ENCODE data around the gene CATSPER1. TPM values are rescaled to one million over a fixed set of nuclear protein-coding genes. Genes with fewer than 3 reads are reported as not detected.

CATSPER1 gene
- total RNA-seq, 5 donors from 2014 or later (not counting 1 experiment from before 2014, with no cell fraction given): not detected

DNA sequence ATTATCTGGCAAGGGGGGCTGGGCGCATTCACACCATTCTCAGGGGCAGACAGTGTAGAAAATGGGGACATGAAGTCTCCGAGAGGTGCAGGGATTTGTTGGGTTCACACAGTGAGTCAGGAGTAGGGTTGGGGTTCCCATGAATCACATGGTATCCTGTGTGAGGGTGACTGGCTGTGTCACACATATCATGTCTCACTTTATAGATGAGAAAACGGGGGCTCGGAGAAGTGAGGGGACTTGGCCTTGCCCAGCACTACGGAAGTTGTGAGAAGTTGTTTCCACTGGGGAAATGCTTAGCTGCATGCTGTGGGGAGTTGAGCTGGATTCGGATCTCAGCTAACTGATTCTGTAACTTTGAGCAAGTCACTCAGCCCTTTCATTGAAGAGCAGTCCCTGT is 18.5 kb upstream of the CATSPER1 start:
- Histone ChIP-seq H3K27ac (ENCODE audit: low read length) (no peak overlapping the region), H3K4me1 (ENCODE audit: control insufficient read depth in 1 of 2, extremely low read depth in 1 of 2, insufficient read depth in 2 of 2, low read length in 2 of 2) (peaks cover 2 to 18% of the 10 kb centered on the region in 2 experiments), H3K27me3 (replicated peaks in 1 of 2; ENCODE audit: control insufficient read depth in 2 of 2, extremely low read depth in 1 of 2, insufficient read depth in 2 of 2, low read length in 1 of 2) (peaks cover 0 to 26% of the 10 kb centered on the region in 2 experiments), H3K4me3 (ENCODE audit: control insufficient read depth in 1 of 2, extremely low read depth in 1 of 2, low read length in 1 of 2) (no peak overlapping the region), H3K9me3 (no peaks in the 10 kb centered on the region), H3K36me3 (ENCODE audit: control insufficient read depth in 2 of 2, extremely low read depth in 1 of 2, insufficient read depth in 1 of 2, low read length in 1 of 2) (no peaks in the 10 kb centered on the region)
- H3K9me3 Mint-ChIP-seq: no peaks in the 10 kb centered on the region
- 57% methylated on average over 4 of the region's 6 CpGs for whole genome bisulfite sequencing (ENCODE audit: insufficient coverage)
- no peak overlapping the region for H3K27ac Mint-ChIP-seq
- peak in 2 of 35 experiments; percentile 9 to 21 for DNase-seq
- peaks cover 11 to 21% (median 13%) of the 10 kb centered on the region in 3 donors for H3K4me1 Mint-ChIP-seq
- peak overlapping the region in 1 of 3 donors; percentile 1 for H3K4me3 Mint-ChIP-seq
- ATAC-seq (replicated peaks in 1 of 4): peak in 3 of 4 experiments; percentile 12 to 28 (median 20)
- H3K27me3 Mint-ChIP-seq: peaks cover 4 to 7% of the 10 kb centered on the region in 2 donors
- POLR2A ChIA-PET: interaction anchor here in 1 of 2 donors (0.5 kb wide), 2 partner anchors 56 to 612 kb away, joined by 3 read pairs; no protein-coding TSS in a partner anchor
- CTCF ChIA-PET: interaction anchor here in 1 of 2 donors (0.6 to 2.0 kb wide), 11 partner anchors 11 to 823 kb away, joined by 3 to 11 read pairs (median 4); partner anchors contain the start of genes CCDC85B and PACS1
- H3K36me3 Mint-ChIP-seq: no peaks in the 10 kb centered on the region

- peaks cover 0 to 10% of the 10 kb centered on the region in 2 experiments for H3K4me1 ChIP-seq (ENCODE audit: control insufficient read depth in 1 of 2, extremely low read depth in 1 of 2, insufficient read depth in 2 of 2, low read length in 2 of 2)
- ChIA-PET POLR2A (no interaction called here), CTCF (interaction anchor here in 1 of 2 donors (0.5 to 0.6 kb wide), 2 partner anchors 10 to 712 kb away, joined by 3 to 4 read pairs; no protein-coding TSS in a partner anchor)
- Mint-ChIP-seq H3K4me3 (no peak overlapping the region), H3K36me3 (no peaks in the 10 kb centered on the region), H3K9me3 (no peaks in the 10 kb centered on the region), H3K27ac (no peak overlapping the region), H3K4me1 (peaks cover 8 to 14% (median 11%) of the 10 kb centered on the region in 3 donors), H3K27me3 (peaks cover 0 to 8% of the 10 kb centered on the region in 2 donors)
- ATAC-seq (replicated peaks in 1 of 4) (no peak), DNase-seq (no peak)
- H3K4me3 ChIP-seq (ENCODE audit: control insufficient read depth in 1 of 2, extremely low read depth in 1 of 2, low read length in 1 of 2): no peak overlapping the region
- WGBS (ENCODE audit: insufficient coverage): 96% methylated on average over 82 of the region's 88 CpGs
- no peaks in the 10 kb centered on the region for H3K36me3 ChIP-seq (ENCODE audit: control insufficient read depth in 2 of 2, extremely low read depth in 1 of 2, insufficient read depth in 1 of 2, low read length in 1 of 2)
- H3K27ac ChIP-seq (ENCODE audit: low read length): no peak overlapping the region
- H3K27me3 ChIP-seq (replicated peaks in 1 of 2; ENCODE audit: control insufficient read depth in 2 of 2, extremely low read depth in 1 of 2, insufficient read depth in 2 of 2, low read length in 1 of 2): peaks cover 0 to 20% of the 10 kb centered on the region in 2 experiments
- no peaks in the 10 kb centered on the region for H3K9me3 ChIP-seq
Measured at GRCh38 chr11:66042996-66043906, 17.0 kb upstream of the CATSPER1 start.

DNA sequence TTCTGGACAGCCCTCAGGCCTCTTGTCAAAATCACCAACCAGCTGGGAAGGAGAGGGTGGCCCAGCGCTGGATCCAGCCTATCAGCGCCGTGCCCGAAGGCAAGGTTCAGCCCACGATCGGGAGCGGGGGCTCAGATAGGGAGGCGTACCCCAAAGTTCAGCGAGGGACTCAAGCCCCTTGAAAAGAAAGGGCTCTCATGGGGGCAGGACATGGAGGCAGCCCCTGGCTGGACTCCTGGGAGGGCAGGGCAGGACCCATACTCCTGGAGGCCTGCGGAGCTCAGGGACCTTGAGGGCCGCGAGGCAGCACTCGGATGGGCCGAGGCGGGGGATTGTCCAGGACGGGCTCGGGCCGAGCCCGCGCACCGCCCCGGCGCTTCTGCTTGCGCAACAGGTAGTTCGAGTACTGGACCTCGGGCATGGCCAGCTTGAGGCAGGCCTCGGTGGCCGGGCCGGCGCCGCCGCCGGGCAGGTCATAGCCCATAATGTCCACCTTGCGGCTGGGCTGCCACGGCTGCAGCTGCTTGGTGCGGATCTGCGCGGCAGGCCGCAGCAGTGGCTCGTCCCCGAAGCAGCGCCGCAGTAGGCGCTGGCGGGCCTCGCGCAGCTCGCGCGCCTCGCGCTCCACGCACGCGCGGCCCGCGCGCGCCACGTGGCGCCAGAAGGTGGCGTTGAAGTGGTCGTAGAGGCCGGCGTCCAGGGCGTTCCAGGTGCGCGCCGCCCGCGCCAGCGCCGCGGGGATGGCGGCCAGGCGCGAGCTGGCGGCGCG is 16.1 kb upstream of the CATSPER1 start:
- POLR2A ChIA-PET: no interaction called here
- DNase-seq (no peak), ATAC-seq (replicated peaks in 1 of 4) (no peak)
- no peaks in the 10 kb centered on the region for H3K9me3 ChIP-seq
- no peaks in the 10 kb centered on the region for H3K36me3 ChIP-seq (ENCODE audit: control insufficient read depth in 2 of 2, extremely low read depth in 1 of 2, insufficient read depth in 1 of 2, low read length in 1 of 2)
- H3K4me3 Mint-ChIP-seq: no peak overlapping the region
- no peak overlapping the region for H3K27ac ChIP-seq (ENCODE audit: low read length)
- CTCF ChIA-PET: interaction anchor here in 1 of 2 donors (0.6 kb wide), 1 partner anchor 551 kb away, joined by 3 read pairs; no protein-coding TSS in a partner anchor
- no peaks in the 10 kb centered on the region for H3K36me3 Mint-ChIP-seq
- peaks cover 0 to 12% of the 10 kb centered on the region in 2 experiments for H3K27me3 ChIP-seq (replicated peaks in 1 of 2; ENCODE audit: control insufficient read depth in 2 of 2, extremely low read depth in 1 of 2, insufficient read depth in 2 of 2, low read length in 1 of 2)
- H3K9me3 Mint-ChIP-seq: no peaks in the 10 kb centered on the region
- peaks cover 8 to 14% (median 11%) of the 10 kb centered on the region in 3 donors for H3K4me1 Mint-ChIP-seq
- peaks cover 0 to 5% of the 10 kb centered on the region in 2 donors for H3K27me3 Mint-ChIP-seq
- no peak overlapping the region for H3K27ac Mint-ChIP-seq
- H3K4me3 ChIP-seq (ENCODE audit: control insufficient read depth in 1 of 2, extremely low read depth in 1 of 2, low read length in 1 of 2): no peak overlapping the region
- 96% methylated on average over 68 of the region's 81 CpGs for WGBS (ENCODE audit: insufficient coverage)
- peaks cover 0 to 10% of the 10 kb centered on the region in 2 experiments for H3K4me1 ChIP-seq (ENCODE audit: control insufficient read depth in 1 of 2, extremely low read depth in 1 of 2, insufficient read depth in 2 of 2, low read length in 2 of 2)

DNA sequence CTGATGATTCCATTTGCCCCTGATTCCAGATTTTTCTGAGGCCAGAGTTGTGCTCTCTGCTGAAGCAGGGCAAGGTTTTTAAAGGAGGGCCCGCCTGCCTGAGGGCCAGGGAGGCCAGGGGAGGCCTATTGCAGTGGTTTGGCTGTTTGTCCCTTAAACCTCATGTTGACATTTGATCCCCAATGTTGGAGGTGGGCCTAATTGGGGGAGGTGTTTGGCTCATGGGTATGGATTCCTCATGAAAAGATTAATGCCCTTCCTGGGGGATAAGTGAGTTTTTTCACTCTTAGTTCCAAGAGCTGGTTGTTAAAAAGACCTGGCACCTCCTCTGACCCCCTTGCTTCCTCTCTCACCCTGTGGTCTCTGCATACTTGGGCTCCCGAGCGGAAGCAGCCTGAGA is 13.5 kb upstream of the CATSPER1 start:
- ChIA-PET POLR2A (no interaction called here), CTCF (no interaction called here)
- H3K36me3 ChIP-seq (ENCODE audit: control insufficient read depth in 2 of 2, extremely low read depth in 1 of 2, insufficient read depth in 1 of 2, low read length in 1 of 2): no peaks in the 10 kb centered on the region
- 86% methylated on average over 2 of the region's 3 CpGs for WGBS (ENCODE audit: insufficient coverage)
- Mint-ChIP-seq H3K27me3 (peaks cover 3 to 6% of the 10 kb centered on the region in 2 donors), H3K36me3 (no peaks in the 10 kb centered on the region), H3K4me3 (no peak overlapping the region), H3K9me3 (no peaks in the 10 kb centered on the region), H3K4me1 (peaks cover 2 to 5% (median 4%) of the 10 kb centered on the region in 3 donors), H3K27ac (no peak overlapping the region)
- H3K4me1 ChIP-seq (ENCODE audit: control insufficient read depth in 1 of 2, extremely low read depth in 1 of 2, insufficient read depth in 2 of 2, low read length in 2 of 2): peaks cover 0 to under 1% of the 10 kb centered on the region in 2 experiments
- DNase-seq (no peak), ATAC-seq (replicated peaks in 1 of 4) (no peak)
- no peaks in the 10 kb centered on the region for H3K9me3 ChIP-seq
- no peak overlapping the region for H3K4me3 ChIP-seq (ENCODE audit: control insufficient read depth in 1 of 2, extremely low read depth in 1 of 2, low read length in 1 of 2)
- no peak overlapping the region for H3K27ac ChIP-seq (ENCODE audit: low read length)
- H3K27me3 ChIP-seq (replicated peaks in 1 of 2; ENCODE audit: control insufficient read depth in 2 of 2, extremely low read depth in 1 of 2, insufficient read depth in 2 of 2, low read length in 1 of 2): peaks cover 0 to 23% of the 10 kb centered on the region in 2 experiments

GRCh38 chr11:66037327-66037726 is 11.0 kb upstream of the CATSPER1 start:
- peaks cover 4 to 6% of the 10 kb centered on the region in 2 donors for H3K27me3 Mint-ChIP-seq
- POLR2A ChIA-PET: interaction anchor here in 1 of 2 donors (0.6 kb wide), 1 partner anchor 1152 kb away, joined by 6 read pairs; no protein-coding TSS in a partner anchor
- no peaks in the 10 kb centered on the region for H3K9me3 Mint-ChIP-seq
- H3K27ac ChIP-seq (ENCODE audit: low read length): no peak overlapping the region
- WGBS (ENCODE audit: insufficient coverage): 71% methylated on average over 1 of the region's 3 CpGs
- no peaks in the 10 kb centered on the region for H3K36me3 ChIP-seq (ENCODE audit: control insufficient read depth in 2 of 2, extremely low read depth in 1 of 2, insufficient read depth in 1 of 2, low read length in 1 of 2)
- ATAC-seq (replicated peaks in 1 of 4): no peak
- no peak overlapping the region for H3K4me3 Mint-ChIP-seq
- no peak for DNase-seq
- CTCF ChIA-PET: no interaction called here
- H3K4me3 ChIP-seq (ENCODE audit: control insufficient read depth in 1 of 2, extremely low read depth in 1 of 2, low read length in 1 of 2): no peak overlapping the region
- H3K27me3 ChIP-seq (replicated peaks in 1 of 2; ENCODE audit: control insufficient read depth in 2 of 2, extremely low read depth in 1 of 2, insufficient read depth in 2 of 2, low read length in 1 of 2): peaks cover 0 to 25% of the 10 kb centered on the region in 2 experiments
- no peak overlapping the region for H3K27ac Mint-ChIP-seq
- H3K4me1 ChIP-seq (ENCODE audit: control insufficient read depth in 1 of 2, extremely low read depth in 1 of 2, insufficient read depth in 2 of 2, low read length in 2 of 2): no peaks in the 10 kb centered on the region
- no peaks in the 10 kb centered on the region for H3K4me1 Mint-ChIP-seq
- H3K36me3 Mint-ChIP-seq: no peaks in the 10 kb centered on the region
- H3K9me3 ChIP-seq: no peaks in the 10 kb centered on the region

- ChIA-PET POLR2A (no interaction called here), CTCF (no interaction called here)
- no peak overlapping the region for H3K4me3 ChIP-seq (ENCODE audit: control insufficient read depth in 1 of 2, extremely low read depth in 1 of 2, low read length in 1 of 2)
- peaks cover 0 to 25% of the 10 kb centered on the region in 2 experiments for H3K27me3 ChIP-seq (replicated peaks in 1 of 2; ENCODE audit: control insufficient read depth in 2 of 2, extremely low read depth in 1 of 2, insufficient read depth in 2 of 2, low read length in 1 of 2)
- no peaks in the 10 kb centered on the region for H3K9me3 ChIP-seq
- no peak for DNase-seq
- H3K27ac ChIP-seq (ENCODE audit: low read length): no peak overlapping the region
- ATAC-seq (replicated peaks in 1 of 4): no peak
- H3K4me1 Mint-ChIP-seq: no peaks in the 10 kb centered on the region
- 97% methylated on average over 4 of the region's 5 CpGs for WGBS (ENCODE audit: insufficient coverage)
- no peak overlapping the region for H3K27ac Mint-ChIP-seq
- peaks cover 4 to 7% of the 10 kb centered on the region in 2 donors for H3K27me3 Mint-ChIP-seq
- H3K4me3 Mint-ChIP-seq: no peak overlapping the region
- no peaks in the 10 kb centered on the region for H3K36me3 Mint-ChIP-seq
- H3K36me3 ChIP-seq (ENCODE audit: control insufficient read depth in 2 of 2, extremely low read depth in 1 of 2, insufficient read depth in 1 of 2, low read length in 1 of 2): no peaks in the 10 kb centered on the region
- no peaks in the 10 kb centered on the region for H3K9me3 Mint-ChIP-seq
- no peaks in the 10 kb centered on the region for H3K4me1 ChIP-seq (ENCODE audit: control insufficient read depth in 1 of 2, extremely low read depth in 1 of 2, insufficient read depth in 2 of 2, low read length in 2 of 2)
Measured at GRCh38 chr11:66036334-66036710, 10.0 kb upstream of the CATSPER1 start.

All from T-cell (primary cell).